ENCODE data around the gene WNT8B. TPM values are rescaled to one million over a fixed set of nuclear protein-coding genes. Genes with fewer than 3 reads are reported as not detected.

Gene WNT8B
- polyA plus RNA-seq, 12 donors, result 0.09 to 0.15 (median 0.12) TPM; not detected in 8

- peak; percentile 55 for DNase-seq
These were observed 56.0 kb downstream of the WNT8B start for GRCh38 chr10:100518761-100519241.

- DNase-seq, result no peak
These were observed 56.7 kb downstream of the WNT8B start, which contains the start of gene SEC31B for GRCh38 chr10:100519311-100520051. Gene SEC31B, minus strand, starts transcription at chr10:100519861. Its CDS starts 2,909 bp downstream, at chr10:100516952.

GRCh38 chr10:100520811-100521210 is 58.0 kb downstream of the WNT8B start:
- no peak for DNase-seq

- DNase-seq, result no peak
These were observed 59.4 kb downstream of the WNT8B start for GRCh38 chr10:100522107-100522801.

GRCh38 chr10:100522945-100523344 is 60.1 kb downstream of the WNT8B start:
- DNase-seq, result no peak

- DNase-seq, result no peak
These were observed 61.4 kb downstream of the WNT8B start for GRCh38 chr10:100524206-100524605.

GRCh38 chr10:100524638-100525037 is 61.8 kb downstream of the WNT8B start:
- no peak for DNase-seq

- no peak for DNase-seq
These were observed 65.5 kb downstream of the WNT8B start for GRCh38 chr10:100528123-100528886.

GRCh38 chr10:100528921-100529474 is 66.2 kb downstream of the WNT8B start:
- peak; percentile 70 for DNase-seq

- peak; percentile 91 for DNase-seq
These were observed 66.9 kb downstream of the WNT8B start, which contains the start of gene NDUFB8 for GRCh38 chr10:100529475-100530298. Gene NDUFB8, minus strand, starts transcription at chr10:100529871. Its CDS starts 20 bp downstream, at chr10:100529851.

GRCh38 chr10:100531761-100532160 is 69.0 kb downstream of the WNT8B start:
- no peak for DNase-seq

Other genes with a start within 250 kb of the WNT8B start
- 10 to 100 TPM in 11 of 12 donors, not detected in 1; 10.8 to 20.3 (median 16.3) TPM for gene CHUK, start 233.4 kb upstream of the WNT8B start, polyA plus RNA-seq (ENCODE audit: insufficient read length in 12 of 12)
- gene CWF19L1, start 195.4 kb upstream of the WNT8B start, polyA plus RNA-seq (ENCODE audit: insufficient read length in 12 of 12), result 10 to 100 TPM in 11 of 12 donors, not detected in 1; 18.9 to 31.3 (median 21.0) TPM
- 10 to 100 TPM in 11 of 12 donors, not detected in 1; 22.5 to 34.9 (median 28.4) TPM for gene BLOC1S2, start 176.3 kb upstream of the WNT8B start, polyA plus RNA-seq (ENCODE audit: insufficient read length in 12 of 12)
- gene PKD2L1, start 132.8 kb upstream of the WNT8B start, polyA plus RNA-seq (ENCODE audit: insufficient read length in 12 of 12), result under 1 TPM in 6 of 12 donors, not detected in 6; 0.05 to 0.39 (median 0.18) TPM
- 10 to 100 TPM in 11 of 12 donors, not detected in 1; 12.6 to 35.8 (median 21.7) TPM for gene SCD, start 115.8 kb upstream of the WNT8B start, polyA plus RNA-seq (ENCODE audit: insufficient read length in 12 of 12)
- 10 to 100 TPM in 6 of 12 donors, 1 to 10 TPM in 5, not detected in 1; 4.9 to 30.1 (median 11.3) TPM for gene SEC31B, start 56.9 kb downstream of the WNT8B start, polyA plus RNA-seq (ENCODE audit: insufficient read length in 12 of 12)
- 100 to 1,000 TPM in 7 of 12 donors, 10 to 100 TPM in 4, not detected in 1; 93.3 to 124 (median 102) TPM for gene NDUFB8, start 66.9 kb downstream of the WNT8B start, polyA plus RNA-seq (ENCODE audit: insufficient read length in 12 of 12)
- 10 to 100 TPM in 11 of 12 donors, not detected in 1; 27.1 to 46.3 (median 40.6) TPM for gene HIF1AN, start 72.9 kb downstream of the WNT8B start, polyA plus RNA-seq (ENCODE audit: insufficient read length in 12 of 12)